NT2/D1 (cell line): ENCODE results near the gene YAP1.

Experiments
- YY1 ChIP-seq: IDR thresholded peaks from 2 replicates; pipeline ENCODE4 v1.6.1; 2011; ENCODE audit not compliant: insufficient read length, insufficient read depth
- ZNF274 ChIP-seq: IDR thresholded peaks from 2 replicates; pipeline ENCODE4 v1.6.1; 2011; ENCODE audit warnings: mild to moderate bottlenecking, low read depth, low read length

GRCh38 chr11:102151784-102152525, 41.7 kb downstream of the YAP1 start:
- no peak for TF ChIP-seq YY1
- no peak for TF ChIP-seq ZNF274
